Memory B cell (primary cell): ENCODE data around the gene CACNB4.
"Not testable (repeated sequence)": the region's sequence is repeated elsewhere in the genome, so short reads cannot be mapped to it uniquely, and the experiment has no call there.

Experiments
- ATAC-seq: fragments of 150-1000 bp; cut with Tn5 transposase; 2 replicates; pipeline ENCODE4 v1.10.0; 2021; ENCODE audit warnings: low read depth, mild to moderate bottlenecking, moderate library complexity
- DNase-seq, 2 donors: peaks; one replicate each; pipeline ENCODE4 v3.0.0; 2022; ENCODE audit warnings: low spot score in 2 of 2
- H3K27ac Mint-ChIP-seq: one replicate; pipeline ENCODE4 v1.8.0; 2022; ENCODE audit warnings: mild to moderate bottlenecking, moderate library complexity, mixed read lengths
- H3K27me3 Mint-ChIP-seq: one replicate; pipeline ENCODE4 v1.8.0; 2022; ENCODE audit warnings: mixed read lengths
- H3K36me3 Mint-ChIP-seq: one replicate; pipeline ENCODE4 v1.8.0; 2022; ENCODE audit warnings: mild to moderate bottlenecking, mixed read lengths
- H3K4me1 Mint-ChIP-seq: one replicate; pipeline ENCODE4 v1.8.0; 2022; ENCODE audit warnings: mixed read lengths
- H3K4me3 Mint-ChIP-seq: one replicate; pipeline ENCODE4 v1.8.0; 2022; ENCODE audit warnings: mild to moderate bottlenecking, moderate library complexity, mixed read lengths
- H3K9me3 Mint-ChIP-seq: one replicate; pipeline ENCODE4 v1.8.0; 2022; ENCODE audit warnings: mixed read lengths

CACNB4 gene

GRCh38 chr2:152005607-152006006 is 93.2 kb downstream of the CACNB4 start:
- DNase-seq (no peak), ATAC-seq (no peak)
- Mint-ChIP-seq H3K4me1 (peaks cover 7% of the 10 kb centered on the region), H3K36me3 (no peaks in the 10 kb centered on the region), H3K9me3 (no peaks in the 10 kb centered on the region), H3K27ac (no peak overlapping the region), H3K27me3 (peaks cover 6% of the 10 kb centered on the region), H3K4me3 (no peak overlapping the region)

GRCh38 chr2:152003283-152003682 is 95.6 kb downstream of the CACNB4 start:
- not testable (repeated sequence) for H3K4me3 Mint-ChIP-seq, H3K4me1 Mint-ChIP-seq, ATAC-seq, DNase-seq, H3K9me3 Mint-ChIP-seq, H3K36me3 Mint-ChIP-seq, H3K27ac Mint-ChIP-seq, H3K27me3 Mint-ChIP-seq

- Mint-ChIP-seq H3K36me3 (peaks cover 2% of the 10 kb centered on the region), H3K4me1 (peaks cover 2% of the 10 kb centered on the region), H3K27me3 (peaks cover 1% of the 10 kb centered on the region), H3K4me3 (no peak overlapping the region), H3K9me3 (no peaks in the 10 kb centered on the region), H3K27ac (no peak overlapping the region)
- peak; percentile 65 for ATAC-seq
- DNase-seq: peak; percentile 16 to 21
Measured at GRCh38 chr2:151999053-151999452, 99.8 kb downstream of the CACNB4 start.

- peaks cover 3% of the 10 kb centered on the region for H3K27me3 Mint-ChIP-seq
- H3K4me1 Mint-ChIP-seq: peaks cover 2% of the 10 kb centered on the region
- no peaks in the 10 kb centered on the region for H3K9me3 Mint-ChIP-seq
Measured at GRCh38 chr2:151996243-151997003, 102.4 kb downstream of the CACNB4 start.

GRCh38 chr2:151995161-151995557 is 103.7 kb downstream of the CACNB4 start:
- peaks cover 3% of the 10 kb centered on the region for H3K27me3 Mint-ChIP-seq
- H3K4me1 Mint-ChIP-seq: peaks cover 2% of the 10 kb centered on the region
- ATAC-seq (no peak), DNase-seq (no peak)
- H3K36me3 Mint-ChIP-seq: peaks cover 2% of the 10 kb centered on the region
- no peaks in the 10 kb centered on the region for H3K9me3 Mint-ChIP-seq
- no peak overlapping the region for H3K27ac Mint-ChIP-seq
- H3K4me3 Mint-ChIP-seq: no peak overlapping the region

More at GRCh38 chr2:151996243-151997003, 102.4 kb downstream of the CACNB4 start:
- ATAC-seq (no peak), DNase-seq (no peak)
- Mint-ChIP-seq H3K4me3 (no peak overlapping the region), H3K27ac (no peak overlapping the region), H3K36me3 (peaks cover 2% of the 10 kb centered on the region)

GRCh38 chr2:151994178-151994577 is 104.7 kb downstream of the CACNB4 start:
- not testable (repeated sequence) for ATAC-seq, H3K4me3 Mint-ChIP-seq, H3K9me3 Mint-ChIP-seq, H3K4me1 Mint-ChIP-seq, H3K36me3 Mint-ChIP-seq, H3K27ac Mint-ChIP-seq, H3K27me3 Mint-ChIP-seq, DNase-seq

GRCh38 chr2:151991010-151991409 is 107.8 kb downstream of the CACNB4 start:
- ATAC-seq: no peak
- no peak for DNase-seq
- peaks cover 2% of the 10 kb centered on the region for H3K36me3 Mint-ChIP-seq
- H3K27me3 Mint-ChIP-seq: peaks cover 5% of the 10 kb centered on the region
- H3K4me1 Mint-ChIP-seq: no peaks in the 10 kb centered on the region
- no peak overlapping the region for H3K4me3 Mint-ChIP-seq
- no peak overlapping the region for H3K27ac Mint-ChIP-seq
- H3K9me3 Mint-ChIP-seq: no peaks in the 10 kb centered on the region

- Mint-ChIP-seq H3K4me3 (no peak overlapping the region), H3K4me1 (no peaks in the 10 kb centered on the region), H3K9me3 (no peaks in the 10 kb centered on the region), H3K27ac (no peak overlapping the region), H3K36me3 (no peaks in the 10 kb centered on the region), H3K27me3 (peaks cover 4% of the 10 kb centered on the region)
- ATAC-seq (no peak), DNase-seq (no peak)
Measured at GRCh38 chr2:151989378-151989777, 109.5 kb downstream of the CACNB4 start.

GRCh38 chr2:151987484-151987883 is 111.4 kb downstream of the CACNB4 start:
- Mint-ChIP-seq H3K9me3 (no peaks in the 10 kb centered on the region), H3K4me1 (no peaks in the 10 kb centered on the region), H3K4me3 (no peak overlapping the region), H3K27me3 (peaks cover 2% of the 10 kb centered on the region), H3K27ac (no peak overlapping the region), H3K36me3 (no peaks in the 10 kb centered on the region)
- DNase-seq (no peak), ATAC-seq (no peak)

GRCh38 chr2:151984424-151985083 is 114.3 kb downstream of the CACNB4 start:
- Mint-ChIP-seq H3K27ac (no peak overlapping the region), H3K36me3 (no peaks in the 10 kb centered on the region), H3K27me3 (peaks cover 7% of the 10 kb centered on the region), H3K9me3 (no peaks in the 10 kb centered on the region), H3K4me1 (no peaks in the 10 kb centered on the region), H3K4me3 (no peak overlapping the region)
- DNase-seq (no peak), ATAC-seq (no peak)

GRCh38 chr2:151983221-151983620 is 115.6 kb downstream of the CACNB4 start:
- no peak overlapping the region for H3K4me3 Mint-ChIP-seq
- peaks cover 10% of the 10 kb centered on the region for H3K27me3 Mint-ChIP-seq
- DNase-seq: no peak
- H3K36me3 Mint-ChIP-seq: peaks cover 2% of the 10 kb centered on the region
- H3K9me3 Mint-ChIP-seq: no peaks in the 10 kb centered on the region
- H3K27ac Mint-ChIP-seq: no peak overlapping the region
- H3K4me1 Mint-ChIP-seq: no peaks in the 10 kb centered on the region
- ATAC-seq: no peak

GRCh38 chr2:151981886-151982285 is 117.0 kb downstream of the CACNB4 start:
- H3K9me3 Mint-ChIP-seq: no peaks in the 10 kb centered on the region

GRCh38 chr2:151979694-151980093 is 119.2 kb downstream of the CACNB4 start:
- ATAC-seq: no peak
- H3K4me3 Mint-ChIP-seq: no peak overlapping the region
- no peaks in the 10 kb centered on the region for H3K4me1 Mint-ChIP-seq
- peaks cover 2% of the 10 kb centered on the region for H3K36me3 Mint-ChIP-seq
- DNase-seq: no peak
- H3K27ac Mint-ChIP-seq: no peak overlapping the region
- H3K9me3 Mint-ChIP-seq: no peaks in the 10 kb centered on the region
- peaks cover 13% of the 10 kb centered on the region for H3K27me3 Mint-ChIP-seq

More at GRCh38 chr2:151981886-151982285, 117.0 kb downstream of the CACNB4 start:
- no peak overlapping the region for H3K27ac Mint-ChIP-seq
- peaks cover 2% of the 10 kb centered on the region for H3K36me3 Mint-ChIP-seq
- no peak overlapping the region for H3K4me3 Mint-ChIP-seq
- no peaks in the 10 kb centered on the region for H3K4me1 Mint-ChIP-seq
- ATAC-seq (no peak), DNase-seq (no peak)
- peaks cover 11% of the 10 kb centered on the region for H3K27me3 Mint-ChIP-seq

GRCh38 chr2:151978709-151979108 is 120.1 kb downstream of the CACNB4 start:
- Mint-ChIP-seq H3K27me3 (peaks cover 13% of the 10 kb centered on the region), H3K27ac (no peak overlapping the region), H3K9me3 (no peaks in the 10 kb centered on the region), H3K4me3 (no peak overlapping the region), H3K36me3 (peaks cover 2% of the 10 kb centered on the region), H3K4me1 (peaks cover 4% of the 10 kb centered on the region)
- no peak for ATAC-seq
- no peak for DNase-seq
